HepG2 (cell line): ENCODE measurements around the gene EDNRB. TPM values are rescaled to one million over a fixed set of nuclear protein-coding genes. Genes with fewer than 3 reads are reported as not detected.

Experiments used
- ATAC-seq: fragments of 200-7000 bp; cut with Tn5 transposase; 3 replicates; pipeline ENCODE4 v1.9.1; 2020; ENCODE audit warnings: mild to moderate bottlenecking, moderate library complexity
- BruUV-seq: library from RNA; stranded (reverse); fragments of 400-500 nt; replicated peaks from 2 replicates; lab custom pipeline; 2021; lab: Mats Ljungman, UMichigan
- CTCF ChIA-PET: fragments of 300-600 bp; formaldehyde crosslinking; extraction: SDS; loops from one replicate; lab custom pipeline; 2021; ENCODE audit warnings: low total read pairs, inconsistent platforms, low intra/inter-chr PET ratio; lab: Yijun Ruan, JAX
- POLR2A ChIA-PET: fragments of 350-600 bp; sonication (Branson Sonifier 250); formaldehyde crosslinking; loops from one replicate; lab custom pipeline; 2020; ENCODE audit warnings: antibody characterized with exemption, inconsistent platforms; lab: Yijun Ruan, JAX
- DNase-seq: peaks from one replicate; pipeline ENCODE4 v3.0.0-alpha.2; 2015; ENCODE audit warnings: low spot score
- FAIRE-seq: peaks from 3 replicates; lab custom pipeline; 2011; peaks lifted over from hg19 to GRCh38; lab: Jason Lieb, UNC
- H2AFZ ChIP-seq: one replicate; pipeline ENCODE4 v1.6.1; 2011; ENCODE audit warnings: low read length, inconsistent platforms
- H3K27ac ChIP-seq: fragments of 300-600 bp; 3 replicates; pipeline ENCODE4 v1.8.0; 2011; ENCODE audit warnings: mixed run types, mild to moderate bottlenecking, mixed read lengths, low read length, inconsistent platforms; ENCODE audit not compliant: insufficient read depth; ENCODE audit errors: extremely low read length
- H3K27me3 ChIP-seq, 2 experiments: fragments of 200-600 bp in 1 of 2; 2 replicates in 1 of 2; 3 replicates in 1 of 2; pipeline versions ENCODE4 v1.6.0 to v1.8.0; 2011; ENCODE audit warnings: low read length in 2 of 2, mild to moderate bottlenecking in 2 of 2, moderate library complexity in 2 of 2, inconsistent platforms in 1 of 2; ENCODE audit not compliant: insufficient read depth in 2 of 2, control insufficient read depth in 1 of 2
- H3K36me3 ChIP-seq, 2 experiments: fragments of 200-600 bp in 1 of 2; replicated peaks in 1 of 2; 2 replicates in 1 of 2; 3 replicates in 1 of 2; pipeline versions ENCODE4 v1.5.1 to v1.8.0; 2011; ENCODE audit warnings: low read length in 2 of 2, inconsistent platforms in 1 of 2; ENCODE audit not compliant: insufficient read depth in 2 of 2, control insufficient read depth in 1 of 2
- H3K4me1 ChIP-seq: 2 replicates; pipeline ENCODE4 v1.5.1; 2012; ENCODE audit warnings: low read length, inconsistent platforms; ENCODE audit not compliant: insufficient read depth
- H3K4me2 ChIP-seq: 2 replicates; pipeline ENCODE4 v1.6.0; 2011; ENCODE audit warnings: low read depth, low read length, inconsistent platforms
- H3K4me3 ChIP-seq, 3 experiments: fragments of 200-600 bp in 1 of 3; sonication (generic), shearing (Covaris generic) in 1 of 3; replicated peaks in 1 of 3; 2 replicates each; pipeline ENCODE4 v1.5.1; 2011 to 2016; ENCODE audit warnings: low read length in 3 of 3, inconsistent platforms in 2 of 3, low read depth in 2 of 3, mild to moderate bottlenecking in 2 of 3, control low read depth in 1 of 3, mixed read lengths in 1 of 3; ENCODE audit not compliant: insufficient read depth in 1 of 3
- H3K79me2 ChIP-seq: one replicate; pipeline ENCODE4 v1.6.1; 2011; ENCODE audit warnings: low read length, inconsistent platforms; ENCODE audit not compliant: insufficient read depth
- H3K9ac ChIP-seq: 2 replicates; pipeline ENCODE4 v1.6.0; 2011; ENCODE audit warnings: mild to moderate bottlenecking, low read depth, low read length, inconsistent platforms; ENCODE audit not compliant: insufficient read depth
- H3K9me3 ChIP-seq: 2 replicates; pipeline ENCODE4 v1.5.1; 2012; ENCODE audit warnings: mild to moderate bottlenecking, low read length
- H4K20me1 ChIP-seq: 2 replicates; pipeline ENCODE4 v1.6.0; 2011; ENCODE audit warnings: inconsistent platforms, mild to moderate bottlenecking, low read length, moderate library complexity; ENCODE audit not compliant: insufficient read depth
- CHD2 ChIP-seq: IDR thresholded peaks from 2 replicates; pipeline ENCODE4 v1.6.1; 2011; ENCODE audit warnings: low read depth, low read length, improper control_type of control experiment
- RERE ChIP-seq: IDR thresholded peaks from 2 replicates; pipeline ENCODE4 v1.6.1; 2016; ENCODE audit warnings: low read depth, missing genetic modification reagents, missing compliant biosample characterization
- SKI ChIP-seq: fragments of 450-650 bp; IDR thresholded peaks from one replicate; pipeline ENCODE4 v1.6.1; 2018; ENCODE audit warnings: mild to moderate bottlenecking; ENCODE audit not compliant: partially characterized antibody
- TFDP1 ChIP-seq: IDR thresholded peaks from 2 replicates; pipeline ENCODE4 v1.6.1; 2016; ENCODE audit warnings: missing compliant biosample characterization, missing genetic modification reagents, borderline replicate concordance
- ZBTB38 ChIP-seq: sonication (generic); formaldehyde crosslinking; IDR thresholded peaks from 2 replicates; pipeline ENCODE4 v1.5.1; 2020; ENCODE audit warnings: mild to moderate bottlenecking, missing genetic modification reagents
- ZNF563 ChIP-seq: sonication (generic); formaldehyde crosslinking; IDR thresholded peaks from 2 replicates; pipeline ENCODE4 v1.8.0; 2022; ENCODE audit warnings: mild to moderate bottlenecking, moderate library complexity, missing genetic modification reagents
- ZNF619 ChIP-seq: sonication (generic); formaldehyde crosslinking; IDR thresholded peaks from 2 replicates; pipeline ENCODE4 v1.4.0; 2020; ENCODE audit warnings: mild to moderate bottlenecking, missing genetic modification reagents
- WGBS: methylation state at CpG from one replicate; pipeline ENCODE4 v1.1.6; 2017; ENCODE audit warnings: low lambda C conversion rate; 5-methylcytosine and 5-hydroxymethylcytosine counted together
- in situ Hi-C: cut with HindIII; loops from 2 replicates; pipeline ENCODE4 v1.10.0; 2017; ENCODE audit warnings: low pct_unique_long_range_greater_than_20kb; ENCODE audit not compliant: extremely low pct_ligation_motif_present
- intact Hi-C: fragments of 100-400 bp; cut with micrococcal nuclease; formaldehyde crosslinking; loops from one replicate; pipeline ENCODE4 v1.10.0; 2022; ENCODE audit not compliant: unreplicated experiment
- polyA plus RNA-seq, 8 experiments: library from polyadenylated mRNA; depleted of rRNA in 3 of 8; stranded (reverse) in 7 of 8; unstranded in 1 of 8; fragments of >200 nt; fragmentation: Illumina TruSeq in 4 of 8; extraction: Trizol in 4 of 8; gene quantifications; 2 replicates each; pipeline versions ENCODE4 v1.2.1 to v1.2.3, GENCODE V29; 2011 to 2016; ENCODE audit warnings: low read depth in 4 of 8, missing spikeins in 1 of 8, mixed read lengths in 1 of 8; ENCODE audit not compliant: insufficient read depth in 1 of 8
- total RNA-seq, 5 experiments: library from RNA; depleted of rRNA; stranded (reverse); fragments of >200 nt; fragmentation: Illumina TruSeq; extraction: Trizol; gene quantifications; 2 replicates each; pipeline ENCODE4 v1.2.3, GENCODE V29; 2016; ENCODE audit warnings: low read depth in 1 of 5

EDNRB gene
- total and polyA plus RNA-seq, 2 of the 13 experiments (the other 11 are each of a cell fraction or from before 2014, with no cell fraction given), result not detected

- H3K4me1 ChIP-seq, result no peaks in the 10 kb centered on the region
- FAIRE-seq (no peak), ATAC-seq (no peak), DNase-seq (no peak)
- no peak overlapping the region for H3K27ac ChIP-seq
- H3K36me3 ChIP-seq, result no peaks in the 10 kb centered on the region
- no peaks in the 10 kb centered on the region for H3K79me2 ChIP-seq
- POLR2A ChIA-PET, result no interaction called here
- no peak overlapping the region for H2AFZ ChIP-seq
- no peaks in the 10 kb centered on the region for H3K27me3 ChIP-seq
- H3K9ac ChIP-seq, result no peak overlapping the region
- TF ChIP-seq ZBTB38 (CRISPR knock-in tag) (no peak), ZNF563 (CRISPR knock-in tag) (no peak), ZNF619 (CRISPR knock-in tag) (no peak), RERE (CRISPR knock-in tag) (no peak), TFDP1 (CRISPR knock-in tag) (no peak), CHD2 (no peak), SKI (no peak)
- intact Hi-C loops (no loop called here), in situ Hi-C loops (no loop called here)
- no TSS peak for BruUV-seq
- H3K9me3 ChIP-seq, result 0 out of 2 replicates have a peak, but pooled peaks cover 5% of the 10 kb centered on the region
- H3K4me2 ChIP-seq, result no peak overlapping the region
- WGBS, result 0% methylated on average over 3 of the region's 14 CpGs
- CTCF ChIA-PET, result no interaction called here
- no peak overlapping the region for H3K4me3 ChIP-seq
- no peaks in the 10 kb centered on the region for H4K20me1 ChIP-seq
Measured at GRCh38 chr13:77925616-77926015, 7.0 kb upstream of the EDNRB start.
